HG03571 (cell line): ENCODE results near the gene RAPGEF3.

Experiments
- ATAC-seq: cut with Tn5 transposase; IDR thresholded peaks from one replicate; pipeline ENCODE4 v1.9.1; 2021; ENCODE audit not compliant: unreplicated experiment

Gene RAPGEF3

GRCh38 chr12:47744778-47745436 is 13.8 kb downstream of the RAPGEF3 start:
- no peak for ATAC-seq

GRCh38 chr12:47744005-47744651 is 14.6 kb downstream of the RAPGEF3 start:
- no peak for ATAC-seq

DNA sequence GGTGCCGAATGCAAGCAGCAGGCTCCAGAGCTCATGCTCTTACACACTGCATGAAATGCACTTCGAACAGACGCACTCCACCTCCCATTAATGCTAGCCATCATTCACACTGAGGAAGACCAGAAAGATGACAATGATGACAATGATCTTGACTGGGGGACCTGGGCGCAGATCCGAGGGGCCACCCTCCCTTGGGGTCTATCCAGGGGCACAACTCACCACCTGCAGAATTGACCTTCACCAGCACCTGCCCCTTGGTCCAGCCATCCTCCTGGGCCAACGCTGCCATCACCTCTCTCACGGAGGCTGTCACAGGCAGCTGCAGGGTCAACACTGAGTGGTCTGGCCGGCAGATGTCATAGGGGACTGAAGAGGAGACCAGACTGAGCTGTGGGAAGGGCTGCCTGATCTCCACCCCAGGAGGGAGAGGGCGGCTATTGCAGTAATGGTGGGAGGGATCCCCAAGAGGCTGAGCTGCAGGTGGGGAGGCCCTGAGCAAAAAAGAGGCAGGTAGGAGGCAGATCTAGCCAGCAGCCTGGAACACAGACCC is 15.3 kb downstream of the RAPGEF3 start:
- ATAC-seq = no peak

GRCh38 chr12:47742253-47742825 is 16.3 kb downstream of the RAPGEF3 start:
- no peak for ATAC-seq

DNA sequence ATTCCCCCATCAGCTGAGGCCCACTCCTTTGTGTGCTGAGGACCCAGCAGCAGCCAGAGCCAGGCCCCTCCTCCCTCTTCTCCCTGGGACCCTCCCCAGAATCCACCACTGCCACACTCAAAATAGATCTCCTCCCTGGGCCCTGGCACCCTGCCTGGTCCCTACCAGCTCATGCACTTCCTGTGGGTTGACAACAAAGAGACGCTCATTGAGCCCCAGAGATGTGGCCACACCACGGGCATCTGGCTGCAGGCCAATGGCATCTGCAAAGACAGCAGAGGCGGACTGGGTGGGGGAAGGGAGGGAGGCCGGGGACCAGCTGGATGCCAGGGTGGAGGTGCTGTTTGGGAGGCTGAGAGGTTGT is 17.4 kb downstream of the RAPGEF3 start:
- ATAC-seq = no peak

- peak; percentile 52 for ATAC-seq
Observed at GRCh38 chr12:47740606-47741339, 17.9 kb downstream of the RAPGEF3 start.

- peak; percentile 58 for ATAC-seq
Observed at GRCh38 chr12:47739979-47740378, 18.7 kb downstream of the RAPGEF3 start.

DNA sequence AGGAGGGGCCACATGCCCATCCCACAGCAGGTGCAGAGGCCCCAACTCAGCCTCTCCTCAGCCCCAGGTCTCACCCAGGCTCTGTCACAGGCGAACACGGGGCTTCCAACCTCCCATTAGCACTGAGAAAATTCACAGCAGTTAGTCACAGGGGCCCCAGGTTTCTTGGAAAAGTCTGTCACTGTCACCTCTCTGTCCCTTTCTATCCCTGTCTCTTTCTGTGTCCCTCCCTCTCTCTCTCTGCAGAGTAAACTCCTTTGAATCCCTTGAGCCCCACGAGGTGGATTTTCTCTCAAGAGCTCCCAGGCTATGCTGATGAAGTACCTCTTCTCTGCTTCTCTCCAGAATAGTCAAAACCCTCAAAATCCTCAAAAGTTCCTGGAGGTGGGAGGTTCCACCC is 19.4 kb downstream of the RAPGEF3 start:
- ATAC-seq = no peak

DNA sequence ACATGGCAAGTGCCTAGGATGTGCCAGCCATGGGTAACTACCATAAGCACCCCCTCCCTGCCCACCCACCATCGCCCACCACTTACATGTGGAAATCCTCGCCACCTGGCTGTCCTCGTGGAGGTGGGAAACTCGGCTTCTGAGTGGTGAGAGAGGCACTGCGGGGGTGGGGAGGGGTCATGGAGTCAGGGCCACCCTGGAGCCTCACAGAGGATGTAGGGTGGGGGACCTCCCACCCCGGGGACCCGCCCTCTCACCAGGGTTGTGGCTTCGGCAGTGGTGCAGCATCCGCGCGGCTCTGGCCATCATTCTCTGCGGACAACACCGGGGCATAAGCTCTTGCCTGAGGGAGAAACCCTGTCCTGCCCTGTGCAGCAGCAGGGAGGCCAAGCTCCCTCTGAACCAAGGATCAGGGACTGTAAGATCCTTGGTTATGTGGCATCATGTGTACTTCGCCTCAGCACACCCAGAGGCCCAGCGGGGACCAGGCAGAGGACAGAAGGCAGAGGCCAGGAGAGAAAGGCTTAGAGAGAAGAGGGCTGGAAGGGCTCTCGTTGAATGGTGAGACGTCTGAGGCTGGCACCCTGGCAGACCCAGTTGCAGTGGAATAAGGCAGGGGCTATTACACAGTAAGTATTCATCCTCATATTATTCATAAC is 20.6 kb downstream of the RAPGEF3 start:
- ATAC-seq = no peak

DNA sequence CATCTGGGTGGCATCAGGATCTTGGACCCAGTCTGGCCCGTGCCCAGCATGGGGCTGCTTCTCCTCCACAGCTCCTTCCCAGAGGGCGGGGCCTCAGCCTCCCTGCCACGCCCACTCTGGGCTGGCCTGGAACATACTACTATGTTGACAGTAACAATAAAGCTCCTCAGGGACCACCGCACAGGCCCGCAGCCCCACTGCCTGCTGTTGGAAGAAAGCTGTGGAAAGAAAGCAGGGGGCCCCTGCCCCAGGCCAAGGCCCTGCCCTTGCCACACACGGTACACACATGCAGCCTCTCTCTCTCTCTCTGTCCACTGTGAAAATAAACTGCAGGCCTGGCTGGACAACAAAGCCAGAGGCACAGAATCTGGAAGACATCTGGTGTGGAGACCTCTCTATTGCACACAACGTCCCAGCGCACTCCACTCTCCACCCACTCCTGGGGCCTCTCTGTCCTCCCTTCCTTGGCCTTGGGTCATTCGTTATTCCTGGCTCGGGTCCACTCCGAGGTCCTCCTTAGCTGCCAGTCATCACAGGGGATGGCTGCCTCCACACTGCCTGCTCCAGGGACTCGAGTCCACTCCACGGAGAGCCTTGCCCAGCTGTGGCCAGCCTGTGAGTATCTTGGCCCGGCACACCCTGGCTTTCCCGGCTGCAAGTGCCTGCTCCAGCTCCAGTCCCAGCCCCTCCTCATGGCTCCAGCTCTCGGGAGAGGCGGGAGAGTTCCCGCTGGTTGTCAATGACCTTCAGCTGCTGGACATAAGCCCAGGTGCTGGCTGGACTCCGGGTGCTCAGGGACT is 21.6 kb downstream of the RAPGEF3 start:
- ATAC-seq = no peak

- no peak for ATAC-seq
Observed at GRCh38 chr12:47736216-47736615, 22.5 kb downstream of the RAPGEF3 start.

GRCh38 chr12:47735649-47736048 is 23.0 kb downstream of the RAPGEF3 start:
- no peak for ATAC-seq

DNA sequence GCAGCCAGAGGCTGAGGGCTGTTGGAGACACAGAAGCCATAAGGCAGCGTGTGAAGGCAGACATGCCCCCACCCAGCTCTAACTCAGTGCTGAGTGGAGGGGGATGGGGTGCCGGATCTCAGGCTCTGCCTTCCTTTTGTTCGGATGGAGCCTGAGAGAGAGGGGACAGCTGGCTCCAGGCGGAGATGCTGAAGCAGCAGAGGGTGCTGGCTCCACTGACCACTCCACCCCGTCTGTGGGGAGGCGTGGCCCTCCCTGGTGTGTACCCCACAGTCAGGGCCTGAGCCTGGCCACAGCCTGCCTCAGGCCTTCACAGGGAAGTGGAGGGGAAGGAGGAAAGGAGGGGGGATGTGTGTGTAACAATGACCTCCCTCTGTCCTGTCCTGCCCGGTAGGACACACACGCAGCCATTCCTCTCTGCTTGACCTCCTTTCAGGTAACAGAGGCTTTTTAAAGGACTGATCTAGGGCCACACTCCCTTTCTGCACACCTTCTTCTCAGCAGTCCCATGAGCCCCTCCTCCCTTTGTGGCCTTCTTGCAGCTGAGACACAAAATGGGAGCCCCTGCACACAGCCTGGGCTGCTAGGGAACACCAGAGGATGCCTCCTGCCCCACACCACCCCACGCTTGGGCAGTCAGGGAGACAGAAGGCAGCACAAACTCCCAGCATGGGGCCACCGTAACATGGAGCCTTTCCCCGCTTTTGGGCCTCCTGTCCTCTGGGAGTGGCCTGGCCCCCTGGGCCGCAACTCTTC is 23.8 kb downstream of the RAPGEF3 start:
- no peak for ATAC-seq

DNA sequence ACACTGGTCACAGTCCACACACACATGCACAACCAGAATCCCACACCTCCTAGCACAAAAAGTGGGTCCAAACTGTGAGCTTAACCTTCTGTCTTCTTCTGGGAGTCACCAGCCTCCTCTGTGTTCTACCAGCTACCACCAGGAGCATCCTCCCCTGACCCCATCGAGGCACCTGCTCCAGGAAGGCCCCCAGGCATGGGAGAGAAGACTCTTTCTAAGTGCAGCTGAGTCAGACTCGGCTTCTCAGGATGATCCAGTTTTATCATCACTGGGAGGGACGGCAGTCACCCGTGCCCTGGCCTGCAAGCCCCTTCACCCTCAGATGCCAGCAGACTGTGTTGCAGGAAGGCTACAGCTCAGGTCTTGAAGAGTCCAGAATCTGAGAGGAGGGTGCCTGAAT is 25.5 kb downstream of the RAPGEF3 start:
- ATAC-seq = no peak

GRCh38 chr12:47732504-47732903 is 26.2 kb downstream of the RAPGEF3 start:
- ATAC-seq = no peak

- no peak for ATAC-seq
Observed at GRCh38 chr12:47731723-47732122, 27.0 kb downstream of the RAPGEF3 start.

DNA sequence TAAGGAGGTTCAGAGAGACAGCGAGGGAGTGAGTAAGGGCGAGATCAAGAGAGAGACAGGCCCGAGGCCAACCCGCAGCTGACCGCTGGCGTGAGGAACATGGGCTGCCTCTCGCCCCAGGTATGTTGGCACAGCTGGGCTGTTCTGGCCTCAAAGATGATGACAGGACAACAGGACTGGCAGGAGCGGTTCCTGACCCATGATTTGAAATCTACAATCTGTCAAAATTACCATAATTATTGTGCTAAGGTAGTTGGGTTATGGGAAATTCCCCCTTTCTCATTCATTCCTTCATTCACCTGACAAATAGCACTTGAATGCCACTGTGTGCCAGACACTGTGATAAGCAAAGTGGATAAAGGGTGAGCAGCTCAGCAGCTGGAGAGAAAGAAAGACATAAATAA is 28.3 kb downstream of the RAPGEF3 start:
- ATAC-seq = no peak

- ATAC-seq = no peak
Observed at GRCh38 chr12:47729233-47729632, 29.4 kb downstream of the RAPGEF3 start.

- peak; percentile 73 for ATAC-seq
Observed at GRCh38 chr12:47725893-47726292, 32.8 kb downstream of the RAPGEF3 start.
